Daoy (cell line): ENCODE results near the gene NCAPD2. TPM values are rescaled to one million over a fixed set of nuclear protein-coding genes. Genes with fewer than 3 reads are reported as not detected.

ENCODE experiments used
- DNase-seq: peaks from one replicate; pipeline ENCODE4 v3.0.0-alpha.2; 2015; ENCODE audit warnings: low read depth
- total RNA-seq: library from RNA; depleted of rRNA; stranded (reverse); fragments of >200 nt; shearing (Covaris generic); gene quantifications from 2 replicates; pipeline ENCODE4 v1.2.3, GENCODE V29; 2014; rRNA removed

NCAPD2 gene
- 95.2 and 117 TPM in 2 replicates for total RNA-seq

GRCh38 chr12:6493497-6494257 is at the start of gene NCAPD2:
TSS of gene NCAPD2 (plus strand) at chr12:6494102. CDS start at chr12:6495099, 997 bp downstream.
- peak; percentile 99 for DNase-seq

- no peak for DNase-seq
Measured at GRCh38 chr12:6444704-6445688, 48.9 kb upstream of the NCAPD2 start, which contains the start of gene CD27. TSS of gene CD27 (plus strand) at chr12:6444955. CDS start at chr12:6445096, 141 bp downstream.

GRCh38 chr12:6450091-6450868 is 43.6 kb upstream of the NCAPD2 start:
- DNase-seq: no peak

- DNase-seq: no peak
Measured at GRCh38 chr12:6450869-6451347, 43.0 kb upstream of the NCAPD2 start.

GRCh38 chr12:6451348-6452244 is 42.3 kb upstream of the NCAPD2 start, which contains the start of gene TAPBPL:
TSS of gene TAPBPL (plus strand) at chr12:6452042. CDS start at chr12:6452249, 207 bp downstream.
- DNase-seq: peak; percentile 93

GRCh38 chr12:6452245-6452943 is 41.5 kb upstream of the NCAPD2 start:
- no peak for DNase-seq

GRCh38 chr12:6452944-6453630 is 40.8 kb upstream of the NCAPD2 start:
- peak; percentile 32 for DNase-seq

GRCh38 chr12:6457220-6457945 is 36.5 kb upstream of the NCAPD2 start:
- no peak for DNase-seq

GRCh38 chr12:6458281-6459003 is 35.5 kb upstream of the NCAPD2 start:
- DNase-seq: no peak

- DNase-seq: no peak
Measured at GRCh38 chr12:6459004-6459337, 34.9 kb upstream of the NCAPD2 start.

GRCh38 chr12:6460751-6461371 is 33.0 kb upstream of the NCAPD2 start:
- DNase-seq: no peak

- DNase-seq: peak; percentile 48
Measured at GRCh38 chr12:6461401-6462233, 32.3 kb upstream of the NCAPD2 start.

GRCh38 chr12:6462234-6462995 is 31.5 kb upstream of the NCAPD2 start:
- no peak for DNase-seq

- DNase-seq: no peak
Measured at GRCh38 chr12:6463216-6463615, 30.7 kb upstream of the NCAPD2 start.

GRCh38 chr12:6463858-6464257 is 30.0 kb upstream of the NCAPD2 start:
- no peak for DNase-seq

- no peak for DNase-seq
Measured at GRCh38 chr12:6464531-6464930, 29.4 kb upstream of the NCAPD2 start.
